GM12878 (cell line): ENCODE measurements around the gene SH2B2. TPM values are rescaled to one million over a fixed set of nuclear protein-coding genes. Genes with fewer than 3 reads are reported as not detected.

Experiments used
- ATAC-seq: fragments of 200-7000 bp; cut with Tn5 transposase; 3 replicates; pipeline ENCODE4 v1.9.1; 2020; ENCODE audit warnings: mild to moderate bottlenecking, moderate library complexity
- BruUV-seq: library from RNA; stranded (reverse); fragments of 400-500 nt; replicated peaks from 2 replicates; lab custom pipeline; 2021; lab: Mats Ljungman, UMichigan
- CTCF ChIA-PET: fragments of 300-600 bp; sonication (Branson Sonifier 250); formaldehyde crosslinking; extraction: SDS; loops from one replicate; lab custom pipeline; 2021; ENCODE audit warnings: inconsistent platforms; lab: Yijun Ruan, JAX
- POLR2A ChIA-PET: fragments of 350-600 bp; formaldehyde crosslinking; extraction: SDS; loops from one replicate; lab custom pipeline; 2021; ENCODE audit warnings: inconsistent platforms; lab: Charles Lee
- RAD21 ChIA-PET: fragments of 300-600 bp; sonication (Branson Sonifier 250); formaldehyde crosslinking; loops from one replicate; lab custom pipeline; 2023; ENCODE audit warnings: antibody characterized with exemption; ENCODE audit not compliant: unreplicated experiment; lab: Charles Lee
- SMC1A ChIA-PET: fragments of 300-600 bp; sonication (Branson Sonifier 250); formaldehyde crosslinking; loops from one replicate; lab custom pipeline; 2023; ENCODE audit not compliant: unreplicated experiment, uncharacterized antibody; lab: Charles Lee
- DNase-seq: peaks from one replicate; pipeline ENCODE4 v3.0.0-alpha.2; 2011; ENCODE audit warnings: low read depth, low spot score
- FAIRE-seq: peaks from 3 replicates; lab custom pipeline; 2011; peaks lifted over from hg19 to GRCh38; lab: Jason Lieb, UNC
- H2AFZ ChIP-seq: 2 replicates; pipeline ENCODE4 v1.6.0; 2011; ENCODE audit warnings: low read depth, low read length, control low read depth; ENCODE audit not compliant: control insufficient read depth
- H3K27ac ChIP-seq: 2 replicates; pipeline ENCODE4 v1.5.1; 2011; ENCODE audit warnings: control low read depth; ENCODE audit not compliant: control insufficient read depth, insufficient read depth
- H3K27me3 ChIP-seq, 2 experiments: replicated peaks in 1 of 2; 2 replicates each; pipeline versions ENCODE4 v1.6.0 to v1.6.1; 2011; ENCODE audit warnings: low read length in 1 of 2; ENCODE audit not compliant: control insufficient read depth in 2 of 2, insufficient read depth in 2 of 2
- H3K36me3 ChIP-seq, 2 experiments: 2 replicates each; pipeline ENCODE4 v1.5.1; 2011; ENCODE audit warnings: low read length in 1 of 2; ENCODE audit not compliant: control insufficient read depth in 2 of 2, insufficient read depth in 2 of 2
- H3K4me1 ChIP-seq: 2 replicates; pipeline ENCODE4 v1.6.1; 2011; ENCODE audit warnings: mild to moderate bottlenecking, low read length, moderate library complexity, mixed read lengths; ENCODE audit not compliant: control insufficient read depth, insufficient read depth
- H3K4me2 ChIP-seq: 2 replicates; pipeline ENCODE4 v1.6.0; 2011; ENCODE audit warnings: control low read depth; ENCODE audit not compliant: control insufficient read depth, insufficient read depth
- H3K4me3 ChIP-seq: fragments of 200-600 bp; sonication (generic); 2 replicates; pipeline ENCODE4 v1.5.1; 2016
- H3K79me2 ChIP-seq: 2 replicates; pipeline ENCODE4 v1.6.0; 2011; ENCODE audit warnings: low read length; ENCODE audit not compliant: control insufficient read depth, insufficient read depth
- H3K9ac ChIP-seq: 2 replicates; pipeline ENCODE4 v1.8.0; 2011; ENCODE audit warnings: low read length, control low read depth, mixed read lengths; ENCODE audit not compliant: control insufficient read depth, insufficient read depth
- H3K9me3 ChIP-seq: replicated peaks from 3 replicates; pipeline ENCODE4 v1.5.1; 2011; ENCODE audit warnings: mild to moderate bottlenecking, low read length; ENCODE audit not compliant: control insufficient read depth, insufficient read depth
- H4K20me1 ChIP-seq: 2 replicates; pipeline ENCODE4 v1.6.0; 2011; ENCODE audit not compliant: control insufficient read depth, insufficient read depth
- BCL11A ChIP-seq: IDR thresholded peaks from 2 replicates; pipeline ENCODE4 v1.6.1; 2011; ENCODE audit warnings: low read depth, low read length
- EED ChIP-seq: sonication (generic); IDR thresholded peaks from 2 replicates; pipeline ENCODE4 v1.6.1; 2016; ENCODE audit warnings: antibody characterized with exemption, low read depth
- FOS ChIP-seq: IDR thresholded peaks from 3 replicates; pipeline ENCODE4 v1.6.1; 2011; ENCODE audit warnings: borderline replicate concordance; ENCODE audit not compliant: insufficient read length; ENCODE audit errors: extremely low read depth
- MAX ChIP-seq: IDR thresholded peaks from 2 replicates; pipeline ENCODE4 v1.6.1; 2012; ENCODE audit warnings: low read depth, low read length, improper control_type of control experiment
- PAX5 ChIP-seq: IDR thresholded peaks from 2 replicates; pipeline ENCODE4 v1.6.1; 2011; ENCODE audit warnings: low read depth, low read length, borderline replicate concordance
- RCOR1 ChIP-seq: conservative IDR thresholded peaks from 2 replicates; pipeline ENCODE4 v1.6.1; 2012; ENCODE audit warnings: low read depth, low read length, improper control_type of control experiment
- SIX5 ChIP-seq: IDR thresholded peaks from 2 replicates; pipeline ENCODE4 v1.6.1; 2011; ENCODE audit warnings: mild to moderate bottlenecking, low read depth, low read length, moderate library complexity; ENCODE audit not compliant: severe bottlenecking
- SMC3 ChIP-seq: IDR thresholded peaks from 2 replicates; pipeline ENCODE4 v1.6.1; 2011; ENCODE audit warnings: low read length, improper control_type of control experiment, borderline replicate concordance
- SREBF2 ChIP-seq: IDR thresholded peaks from 2 replicates; pipeline ENCODE4 v1.6.1; 2012; ENCODE audit warnings: mild to moderate bottlenecking, low read length
- SUPT20H ChIP-seq: IDR thresholded peaks from 2 replicates; pipeline ENCODE4 v1.6.1; 2011; ENCODE audit warnings: low read depth, mild to moderate bottlenecking, low read length, moderate library complexity, borderline replicate concordance; ENCODE audit not compliant: control insufficient read depth
- TAF1 ChIP-seq: IDR thresholded peaks from 2 replicates; pipeline ENCODE4 v1.6.1; 2011; ENCODE audit warnings: mild to moderate bottlenecking, low read depth, low read length, borderline replicate concordance
- ZBED1 ChIP-seq: IDR thresholded peaks from 2 replicates; pipeline ENCODE4 v1.6.1; 2016; ENCODE audit warnings: borderline replicate concordance
- WGBS: methylation state at CpG from one replicate; pipeline ENCODE4 v1.1.6; 2016; ENCODE audit warnings: low lambda C conversion rate; ENCODE audit not compliant: insufficient replicate concordance, insufficient coverage; ENCODE audit errors: missing lambda C conversion rate; 5-methylcytosine and 5-hydroxymethylcytosine counted together
- in situ Hi-C: fragments of 300-500 bp; cut with MboI; formaldehyde crosslinking; loops from 9 replicates; pipeline ENCODE4 v1.14.3; 2018; ENCODE audit warnings: mixed read lengths
- intact Hi-C: fragments of 100-400 bp; cut with micrococcal nuclease; formaldehyde crosslinking; loops from one replicate; pipeline ENCODE4 v1.14.2; 2022; ENCODE audit not compliant: unreplicated experiment
- polyA plus RNA-seq, 11 experiments: library from polyadenylated mRNA; depleted of rRNA in 4 of 11; unstranded in 6 of 11; stranded (reverse) in 5 of 11; fragments of >200 nt; fragmentation: Nextera tagmentation in 4 of 11; fragmentation: Illumina TruSeq in 1 of 11; extraction: Ambion mirVana in 4 of 11; extraction: Trizol in 1 of 11; gene quantifications; 1 replicate in 1 of 11; 2 replicates in 10 of 11; pipeline versions ENCODE4 v1.2.1 to v1.2.3, GENCODE V29; 2011 to 2016; ENCODE audit warnings: inconsistent platforms in 2 of 11, missing spikeins in 2 of 11, low read depth in 1 of 11
- total RNA-seq, 4 experiments: library from RNA; depleted of rRNA in 3 of 4; stranded (reverse); fragments of >200 nt in 3 of 4; fragmentation: Illumina TruSeq in 1 of 4; extraction: Trizol in 1 of 4; gene quantifications; 2 replicates each; pipeline versions ENCODE4 v1.2.1 to v1.2.3, GENCODE V29; 2013 to 2021
- TF ChIP-seq, protein P1 (sequence below): fragments of 450-650 bp; formaldehyde crosslinking; IDR thresholded peaks from 2 replicates; pipeline ENCODE4 v1.4.0; 2020; ENCODE audit warnings: mild to moderate bottlenecking, moderate library complexity

SH2B2 gene
- total and polyA plus RNA-seq, 10 of the 15 experiments (the other 5 are each of a cell fraction or from before 2014, with no cell fraction given) = 0.13 to 55.1 (median 7.4) TPM; not detected in 1

DNA sequence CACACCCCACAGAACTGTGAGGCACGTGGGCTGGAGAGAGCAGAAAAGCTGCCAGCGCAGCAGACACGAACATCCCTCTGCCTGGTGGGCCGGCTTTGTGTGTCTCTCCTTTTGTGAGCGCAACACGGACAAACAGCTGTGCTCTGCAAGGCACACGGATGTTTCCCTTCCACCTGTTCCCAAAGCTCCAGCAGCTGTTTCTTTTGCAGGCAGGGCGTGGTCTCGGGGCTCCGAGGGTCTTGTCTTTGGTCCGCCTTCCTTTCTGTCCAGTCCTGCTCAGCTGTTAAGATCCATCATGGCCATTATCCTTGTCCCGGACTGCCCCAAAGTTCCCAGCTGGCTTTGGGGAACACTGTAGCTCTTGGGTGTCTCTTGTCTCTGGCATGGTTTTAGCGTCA lies 32.7 kb upstream of the SH2B2 start:
- DNase-seq (no peak), ATAC-seq (no peak), FAIRE-seq (no peak)
- WGBS = 93% methylated on average over 13 of the region's 13 CpGs
- H2AFZ ChIP-seq = no peak overlapping the region
- ChIA-PET CTCF (no interaction called here), RAD21 (no interaction called here), SMC1A (interaction anchor here (1.1 kb wide), 1 partner anchor 14 kb away, joined by 3 read pairs; no protein-coding TSS in a partner anchor), POLR2A (interaction anchor here (0.6 kb wide), 1 partner anchor 21 kb away, joined by 7 read pairs; no protein-coding TSS in a partner anchor)
- intact Hi-C loops (no loop called here), in situ Hi-C loops (loop anchor here (25.0 kb wide), 1 partner anchor 892 kb away; the partner anchor contains the start of gene COL26A1)
- H3K9me3 ChIP-seq = no peaks in the 10 kb centered on the region
- no TSS peak for BruUV-seq
- H3K9ac ChIP-seq = no peak overlapping the region
- peaks cover 2 to 12% of the 10 kb centered on the region in 2 experiments; a peak in 3 of 4 replicates for H3K36me3 ChIP-seq
- no peak overlapping the region for H3K4me2 ChIP-seq
- no peaks in the 10 kb centered on the region for H3K27me3 ChIP-seq
- TF ChIP-seq SIX5 = no peak
- TF ChIP-seq PAX5 = no peak
- TF ChIP-seq RCOR1 = no peak
- no peak for TF ChIP-seq EED
- no peak for TF ChIP-seq SMC3
- no peaks in the 10 kb centered on the region for H4K20me1 ChIP-seq
- no peak overlapping the region for H3K4me3 ChIP-seq
- H3K27ac ChIP-seq = no peak overlapping the region
- no peaks in the 10 kb centered on the region for H3K4me1 ChIP-seq
- no peaks in the 10 kb centered on the region for H3K79me2 ChIP-seq

- H2AFZ ChIP-seq = no peak overlapping the region
- in situ Hi-C loops (loop anchor here (25.0 kb wide), 1 partner anchor 892 kb away; the partner anchor contains the start of gene COL26A1), intact Hi-C loops (no loop called here)
- no TSS peak for BruUV-seq
- ATAC-seq = no peak
- H4K20me1 ChIP-seq = no peaks in the 10 kb centered on the region
- SMC1A ChIA-PET = interaction anchor here (1.1 kb wide), 1 partner anchor 15 kb away, joined by 3 read pairs; no protein-coding TSS in a partner anchor
- H3K4me2 ChIP-seq = no peak overlapping the region
- no peak overlapping the region for H3K4me3 ChIP-seq
- DNase-seq = no peak
- RAD21 ChIA-PET = no interaction called here
- H3K79me2 ChIP-seq = no peaks in the 10 kb centered on the region
- no peak overlapping the region for H3K27ac ChIP-seq
- H3K4me1 ChIP-seq = no peaks in the 10 kb centered on the region
- CTCF ChIA-PET = no interaction called here
- H3K9ac ChIP-seq = no peak overlapping the region
- H3K36me3 ChIP-seq = peaks cover 2 to 10% of the 10 kb centered on the region in 2 experiments; a peak in 3 of 4 replicates
- H3K27me3 ChIP-seq = no peaks in the 10 kb centered on the region
- H3K9me3 ChIP-seq = no peaks in the 10 kb centered on the region
- no peak for FAIRE-seq
- POLR2A ChIA-PET = interaction anchor here (0.6 kb wide), 1 partner anchor 22 kb away, joined by 7 read pairs; no protein-coding TSS in a partner anchor
- 66% methylated on average over 8 of the region's 8 CpGs for WGBS
- TF ChIP-seq, protein P1, sequence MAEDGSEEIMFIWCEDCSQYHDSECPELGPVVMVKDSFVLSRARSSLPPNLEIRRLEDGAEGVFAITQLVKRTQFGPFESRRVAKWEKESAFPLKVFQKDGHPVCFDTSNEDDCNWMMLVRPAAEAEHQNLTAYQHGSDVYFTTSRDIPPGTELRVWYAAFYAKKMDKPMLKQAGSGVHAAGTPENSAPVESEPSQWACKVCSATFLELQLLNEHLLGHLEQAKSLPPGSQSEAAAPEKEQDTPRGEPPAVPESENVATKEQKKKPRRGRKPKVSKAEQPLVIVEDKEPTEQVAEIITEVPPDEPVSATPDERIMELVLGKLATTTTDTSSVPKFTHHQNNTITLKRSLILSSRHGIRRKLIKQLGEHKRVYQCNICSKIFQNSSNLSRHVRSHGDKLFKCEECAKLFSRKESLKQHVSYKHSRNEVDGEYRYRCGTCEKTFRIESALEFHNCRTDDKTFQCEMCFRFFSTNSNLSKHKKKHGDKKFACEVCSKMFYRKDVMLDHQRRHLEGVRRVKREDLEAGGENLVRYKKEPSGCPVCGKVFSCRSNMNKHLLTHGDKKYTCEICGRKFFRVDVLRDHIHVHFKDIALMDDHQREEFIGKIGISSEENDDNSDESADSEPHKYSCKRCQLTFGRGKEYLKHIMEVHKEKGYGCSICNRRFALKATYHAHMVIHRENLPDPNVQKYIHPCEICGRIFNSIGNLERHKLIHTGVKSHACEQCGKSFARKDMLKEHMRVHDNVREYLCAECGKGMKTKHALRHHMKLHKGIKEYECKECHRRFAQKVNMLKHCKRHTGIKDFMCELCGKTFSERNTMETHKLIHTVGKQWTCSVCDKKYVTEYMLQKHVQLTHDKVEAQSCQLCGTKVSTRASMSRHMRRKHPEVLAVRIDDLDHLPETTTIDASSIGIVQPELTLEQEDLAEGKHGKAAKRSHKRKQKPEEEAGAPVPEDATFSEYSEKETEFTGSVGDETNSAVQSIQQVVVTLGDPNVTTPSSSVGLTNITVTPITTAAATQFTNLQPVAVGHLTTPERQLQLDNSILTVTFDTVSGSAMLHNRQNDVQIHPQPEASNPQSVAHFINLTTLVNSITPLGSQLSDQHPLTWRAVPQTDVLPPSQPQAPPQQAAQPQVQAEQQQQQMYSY (CRISPR knock-in tag) = no peak
- TF ChIP-seq FOS = no peak
- no peak for TF ChIP-seq MAX
- TF ChIP-seq BCL11A = no peak
- TF ChIP-seq SREBF2 = no peak
- TF ChIP-seq ZBED1 = no peak
- TF ChIP-seq SUPT20H = no peak
- TF ChIP-seq TAF1 = no peak
Measured at GRCh38 chr7:102254521-102254920, 32.1 kb upstream of the SH2B2 start.
